ENCODE results near the gene FAM219B.

The FAM219B gene

DNA sequence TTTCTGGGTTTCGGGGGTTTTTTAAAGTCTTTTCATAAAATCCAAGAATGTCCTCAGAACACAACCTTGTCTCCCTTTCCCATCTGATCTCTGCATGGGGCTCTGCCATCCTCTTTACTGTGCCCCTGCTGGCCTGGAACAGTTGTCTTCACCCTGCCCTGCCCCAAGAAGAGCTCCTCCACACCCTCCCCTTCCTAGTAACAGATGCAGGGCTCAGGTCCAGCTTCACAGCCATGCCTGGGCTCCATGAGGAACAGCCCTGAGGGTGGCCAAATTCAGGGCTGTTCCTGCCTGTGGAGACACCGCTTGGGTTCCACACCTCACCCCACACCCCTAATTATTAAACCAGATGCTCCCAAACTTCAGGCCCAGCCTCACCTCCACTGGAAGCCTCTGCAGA lies 50.8 kb downstream of the FAM219B start:
- H2AFZ ChIP-seq (ENCODE audit: low read depth, low read length): no peak overlapping the region
- peaks cover 45% of the 10 kb centered on the region for H3K36me3 ChIP-seq (ENCODE audit: insufficient read depth, low read length)
- no peaks in the 10 kb centered on the region for H3K4me1 ChIP-seq (ENCODE audit: insufficient read depth, low read length)
- H3K4me3 ChIP-seq (ENCODE audit: low read depth in 1 of 2, low read length in 2 of 2): no peak overlapping the region
- H3K9ac ChIP-seq (ENCODE audit: low read depth, low read length): no peak overlapping the region
- no peaks in the 10 kb centered on the region for H3K27me3 ChIP-seq (ENCODE audit: insufficient read depth, low read length, poor library complexity)
- no peak overlapping the region for H3K4me2 ChIP-seq (ENCODE audit: insufficient read depth, low read length)
- ATAC-seq (ENCODE audit: insufficient read depth, low read depth) (no peak), DNase-seq (no peak)
- TF ChIP-seq, protein P1, sequence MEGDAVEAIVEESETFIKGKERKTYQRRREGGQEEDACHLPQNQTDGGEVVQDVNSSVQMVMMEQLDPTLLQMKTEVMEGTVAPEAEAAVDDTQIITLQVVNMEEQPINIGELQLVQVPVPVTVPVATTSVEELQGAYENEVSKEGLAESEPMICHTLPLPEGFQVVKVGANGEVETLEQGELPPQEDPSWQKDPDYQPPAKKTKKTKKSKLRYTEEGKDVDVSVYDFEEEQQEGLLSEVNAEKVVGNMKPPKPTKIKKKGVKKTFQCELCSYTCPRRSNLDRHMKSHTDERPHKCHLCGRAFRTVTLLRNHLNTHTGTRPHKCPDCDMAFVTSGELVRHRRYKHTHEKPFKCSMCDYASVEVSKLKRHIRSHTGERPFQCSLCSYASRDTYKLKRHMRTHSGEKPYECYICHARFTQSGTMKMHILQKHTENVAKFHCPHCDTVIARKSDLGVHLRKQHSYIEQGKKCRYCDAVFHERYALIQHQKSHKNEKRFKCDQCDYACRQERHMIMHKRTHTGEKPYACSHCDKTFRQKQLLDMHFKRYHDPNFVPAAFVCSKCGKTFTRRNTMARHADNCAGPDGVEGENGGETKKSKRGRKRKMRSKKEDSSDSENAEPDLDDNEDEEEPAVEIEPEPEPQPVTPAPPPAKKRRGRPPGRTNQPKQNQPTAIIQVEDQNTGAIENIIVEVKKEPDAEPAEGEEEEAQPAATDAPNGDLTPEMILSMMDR (IDR thresholded peaks at IDR 0.05; ENCODE audit: borderline replicate concordance, extremely low read depth, low read length, poor library complexity, severe bottlenecking): no peak
- no peak for TF ChIP-seq EZH2 (IDR thresholded peaks at IDR 0.05; ENCODE audit: borderline replicate concordance, low read depth, low read length, severe bottlenecking)
- peaks cover 13% of the 10 kb centered on the region; the same call in 1 of the 2 replicates for H4K20me1 ChIP-seq (ENCODE audit: insufficient read depth, low read length)
- H3K9me3 ChIP-seq (ENCODE audit: insufficient read depth, low read length, severe bottlenecking): no peaks in the 10 kb centered on the region
- no peak overlapping the region for H3K27ac ChIP-seq (ENCODE audit: low read length)
- H3K79me2 ChIP-seq (ENCODE audit: insufficient read depth, low read length): peaks cover 36% of the 10 kb centered on the region

DNA sequence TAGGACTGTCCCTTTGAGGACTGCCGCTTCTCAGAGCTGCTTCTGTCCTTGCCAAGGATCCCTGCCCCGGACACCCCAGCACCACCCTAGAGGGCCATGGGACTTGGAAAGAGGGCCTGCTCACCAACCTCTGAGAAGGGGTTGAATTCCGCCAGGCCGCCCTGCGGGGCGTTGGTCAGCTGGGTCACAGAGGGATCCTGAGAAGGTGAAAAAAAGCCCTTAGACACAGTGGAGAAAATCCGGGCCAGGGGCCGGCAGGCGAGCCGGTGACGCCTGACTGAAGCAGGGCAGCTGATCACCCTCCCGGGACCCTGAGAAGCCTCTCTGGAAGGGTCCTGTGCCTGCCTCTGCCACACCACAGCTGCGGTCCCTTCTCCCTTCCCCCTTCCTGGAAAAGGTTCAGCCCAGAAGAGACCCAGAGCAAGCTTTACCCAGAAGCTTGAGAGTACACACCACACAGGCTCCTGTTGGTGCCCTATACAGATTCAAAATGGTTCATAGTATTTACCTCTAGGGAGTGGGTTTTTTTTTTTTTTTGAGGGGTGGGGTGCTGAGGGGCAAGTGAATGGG lies 52.1 kb downstream of the FAM219B start:
- no peak for DNase-seq
- H3K27ac ChIP-seq (ENCODE audit: low read length): no peak overlapping the region
- no peaks in the 10 kb centered on the region for H3K9me3 ChIP-seq (ENCODE audit: insufficient read depth, low read length, severe bottlenecking)
- no peak overlapping the region for H2AFZ ChIP-seq (ENCODE audit: low read depth, low read length)
- peaks cover 13% of the 10 kb centered on the region; the same call in 1 of the 2 replicates for H4K20me1 ChIP-seq (ENCODE audit: insufficient read depth, low read length)
- no peak overlapping the region for H3K9ac ChIP-seq (ENCODE audit: low read depth, low read length)
- H3K27me3 ChIP-seq (ENCODE audit: insufficient read depth, low read length, poor library complexity): no peaks in the 10 kb centered on the region
- TF ChIP-seq, protein P1 (IDR thresholded peaks at IDR 0.05; ENCODE audit: borderline replicate concordance, extremely low read depth, low read length, poor library complexity, severe bottlenecking): no peak
- TF ChIP-seq EZH2 (IDR thresholded peaks at IDR 0.05; ENCODE audit: borderline replicate concordance, low read depth, low read length, severe bottlenecking): no peak
- H3K36me3 ChIP-seq (ENCODE audit: insufficient read depth, low read length): peaks cover 55% of the 10 kb centered on the region
- H3K4me1 ChIP-seq (ENCODE audit: insufficient read depth, low read length): no peaks in the 10 kb centered on the region
- no peak for ATAC-seq (ENCODE audit: insufficient read depth, low read depth)
- no peak overlapping the region for H3K4me2 ChIP-seq (ENCODE audit: insufficient read depth, low read length)
- no peak overlapping the region for H3K4me3 ChIP-seq (ENCODE audit: low read depth in 1 of 2, low read length in 2 of 2)
- peaks cover 30% of the 10 kb centered on the region for H3K79me2 ChIP-seq (ENCODE audit: insufficient read depth, low read length)

DNA sequence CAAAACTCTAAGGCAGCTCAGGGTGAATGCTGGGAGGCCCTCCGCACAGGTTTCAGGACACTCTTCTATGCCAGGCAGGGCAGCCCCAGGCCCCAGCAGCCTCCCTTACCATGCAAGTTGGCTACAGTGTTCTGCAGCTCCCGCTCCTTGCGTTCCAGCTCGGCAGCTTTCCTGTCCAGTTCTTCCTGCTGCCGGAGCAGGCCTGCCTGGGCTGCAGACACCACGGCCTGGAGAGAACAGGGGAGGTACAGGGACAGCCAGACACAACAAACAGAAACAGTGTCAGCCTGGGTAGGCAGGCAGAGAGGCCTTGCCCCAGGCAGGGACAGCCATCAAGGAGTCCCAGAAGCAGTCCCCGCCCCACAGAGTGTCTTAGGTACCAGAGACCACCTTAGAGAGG lies 54.7 kb downstream of the FAM219B start:
- Histone ChIP-seq H3K27ac (ENCODE audit: low read length) (no peak overlapping the region), H3K4me1 (ENCODE audit: insufficient read depth, low read length) (no peaks in the 10 kb centered on the region), H3K4me2 (ENCODE audit: insufficient read depth, low read length) (no peak overlapping the region), H2AFZ (ENCODE audit: low read depth, low read length) (no peak overlapping the region), H3K36me3 (ENCODE audit: insufficient read depth, low read length) (peaks cover 65% of the 10 kb centered on the region), H3K4me3 (ENCODE audit: low read depth in 1 of 2, low read length in 2 of 2) (no peak overlapping the region), H3K9ac (ENCODE audit: low read depth, low read length) (no peak overlapping the region), H3K79me2 (ENCODE audit: insufficient read depth, low read length) (peaks cover 7% of the 10 kb centered on the region; the same call in 1 of the 2 replicates), H4K20me1 (ENCODE audit: insufficient read depth, low read length) (peaks cover under 1% of the 10 kb centered on the region; the same call in 1 of the 2 replicates), H3K9me3 (ENCODE audit: insufficient read depth, low read length, severe bottlenecking) (no peaks in the 10 kb centered on the region), H3K27me3 (ENCODE audit: insufficient read depth, low read length, poor library complexity) (no peaks in the 10 kb centered on the region)
- no peak for DNase-seq
- TF ChIP-seq, protein P1 (IDR thresholded peaks at IDR 0.05; ENCODE audit: borderline replicate concordance, extremely low read depth, low read length, poor library complexity, severe bottlenecking): no peak
- no peak for TF ChIP-seq EZH2 (IDR thresholded peaks at IDR 0.05; ENCODE audit: borderline replicate concordance, low read depth, low read length, severe bottlenecking)
- no peak for ATAC-seq (ENCODE audit: insufficient read depth, low read depth)
